Measurements from ENCODE around the gene DNAH11.
"Not testable (repeated sequence)": the region's sequence is repeated elsewhere in the genome, so short reads cannot be mapped to it uniquely, and the experiment has no call there.

DNAH11 gene

DNA sequence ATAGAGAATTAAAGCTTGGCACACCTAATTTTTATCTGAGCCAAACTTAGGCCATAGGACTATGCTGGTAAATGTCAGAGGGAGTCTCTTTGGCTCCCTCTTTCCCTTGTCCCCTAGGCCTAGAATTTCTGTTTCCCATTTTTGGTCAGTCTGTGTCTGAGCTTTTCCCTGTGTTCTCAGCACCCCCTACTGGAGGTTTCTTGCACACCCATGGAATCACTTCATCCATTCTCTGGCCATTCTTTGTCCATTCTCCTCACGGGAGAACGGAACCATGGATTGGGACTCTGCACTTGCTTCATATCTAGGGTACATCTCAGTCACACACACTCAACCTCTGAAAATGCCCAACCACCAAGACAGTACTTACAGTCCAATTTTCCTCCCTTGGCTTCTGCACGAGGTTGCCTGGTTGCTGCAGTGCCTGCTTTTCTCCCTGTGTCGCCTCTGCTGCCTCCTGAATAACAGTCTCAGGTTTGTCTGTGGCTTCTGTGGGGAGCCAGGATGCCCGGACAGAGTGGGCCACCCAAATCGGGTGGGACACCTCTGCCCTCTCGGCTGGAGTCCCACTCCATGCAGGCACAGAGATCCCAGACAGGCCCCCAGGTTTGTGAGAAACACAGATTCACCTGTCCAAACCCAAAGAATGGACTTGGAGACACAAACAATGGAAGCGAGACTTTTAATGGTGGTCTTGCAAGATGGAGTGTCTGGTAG is 35.1 kb upstream of the DNAH11 start:
- TF ChIP-seq, protein P1, sequence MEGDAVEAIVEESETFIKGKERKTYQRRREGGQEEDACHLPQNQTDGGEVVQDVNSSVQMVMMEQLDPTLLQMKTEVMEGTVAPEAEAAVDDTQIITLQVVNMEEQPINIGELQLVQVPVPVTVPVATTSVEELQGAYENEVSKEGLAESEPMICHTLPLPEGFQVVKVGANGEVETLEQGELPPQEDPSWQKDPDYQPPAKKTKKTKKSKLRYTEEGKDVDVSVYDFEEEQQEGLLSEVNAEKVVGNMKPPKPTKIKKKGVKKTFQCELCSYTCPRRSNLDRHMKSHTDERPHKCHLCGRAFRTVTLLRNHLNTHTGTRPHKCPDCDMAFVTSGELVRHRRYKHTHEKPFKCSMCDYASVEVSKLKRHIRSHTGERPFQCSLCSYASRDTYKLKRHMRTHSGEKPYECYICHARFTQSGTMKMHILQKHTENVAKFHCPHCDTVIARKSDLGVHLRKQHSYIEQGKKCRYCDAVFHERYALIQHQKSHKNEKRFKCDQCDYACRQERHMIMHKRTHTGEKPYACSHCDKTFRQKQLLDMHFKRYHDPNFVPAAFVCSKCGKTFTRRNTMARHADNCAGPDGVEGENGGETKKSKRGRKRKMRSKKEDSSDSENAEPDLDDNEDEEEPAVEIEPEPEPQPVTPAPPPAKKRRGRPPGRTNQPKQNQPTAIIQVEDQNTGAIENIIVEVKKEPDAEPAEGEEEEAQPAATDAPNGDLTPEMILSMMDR (IDR thresholded peaks at IDR 0.05; ENCODE audit: low read length, missing control alignments), result peak; percentile 90
- H3K4me3 ChIP-seq (replicated peaks; ENCODE audit: low read depth, low read length), result no peak overlapping the region
- peak; percentile 69 for DNase-seq (ENCODE audit: low read depth)

DNA sequence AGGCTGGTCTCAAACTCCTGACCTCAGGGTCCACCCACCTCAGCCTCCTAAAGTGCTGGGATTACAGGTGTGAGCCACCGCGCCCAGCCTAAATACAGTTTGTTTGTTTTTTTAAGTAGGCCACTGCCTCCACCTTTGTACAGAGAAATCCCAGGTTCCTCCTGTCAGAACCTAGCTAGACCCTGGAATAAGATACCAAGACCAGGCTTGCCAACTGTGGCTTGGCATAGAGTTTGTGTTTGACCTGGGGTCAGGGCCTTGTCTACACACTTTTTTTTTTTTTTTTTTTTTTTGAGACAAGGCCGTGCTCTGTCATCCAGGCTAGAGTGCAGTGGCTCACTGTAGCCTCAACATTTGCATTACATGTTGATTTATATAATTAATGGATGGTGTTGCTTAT is 34.3 kb upstream of the DNAH11 start:
- H3K4me3 ChIP-seq (replicated peaks; ENCODE audit: low read depth, low read length), result no peak overlapping the region
- DNase-seq (ENCODE audit: low read depth), result no peak
- TF ChIP-seq, protein P1 (IDR thresholded peaks at IDR 0.05; ENCODE audit: low read length, missing control alignments), result no peak

DNA sequence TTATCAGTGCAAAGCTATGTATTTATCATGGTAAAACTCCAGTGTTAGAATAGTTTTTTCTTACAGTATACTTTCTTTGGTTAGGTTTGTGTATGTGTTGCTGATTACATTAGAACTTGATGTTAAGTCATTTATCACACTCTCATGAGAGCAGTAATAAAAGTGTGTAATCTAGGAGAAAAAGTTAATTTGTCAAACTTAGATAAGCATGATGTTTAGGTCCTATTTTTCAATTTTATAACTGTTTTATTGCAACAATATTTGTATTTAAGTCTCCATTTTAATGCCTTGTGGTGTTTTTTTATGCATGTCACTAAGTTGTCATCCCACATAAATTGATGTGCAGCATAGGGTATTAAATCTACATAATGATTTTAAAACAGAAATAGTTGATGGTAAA is 28.8 kb upstream of the DNAH11 start:
- DNase-seq (ENCODE audit: low read depth), result no peak
- no peak overlapping the region for H3K4me3 ChIP-seq (replicated peaks; ENCODE audit: low read depth, low read length)
- TF ChIP-seq, protein P1 (IDR thresholded peaks at IDR 0.05; ENCODE audit: low read length, missing control alignments), result no peak

DNA sequence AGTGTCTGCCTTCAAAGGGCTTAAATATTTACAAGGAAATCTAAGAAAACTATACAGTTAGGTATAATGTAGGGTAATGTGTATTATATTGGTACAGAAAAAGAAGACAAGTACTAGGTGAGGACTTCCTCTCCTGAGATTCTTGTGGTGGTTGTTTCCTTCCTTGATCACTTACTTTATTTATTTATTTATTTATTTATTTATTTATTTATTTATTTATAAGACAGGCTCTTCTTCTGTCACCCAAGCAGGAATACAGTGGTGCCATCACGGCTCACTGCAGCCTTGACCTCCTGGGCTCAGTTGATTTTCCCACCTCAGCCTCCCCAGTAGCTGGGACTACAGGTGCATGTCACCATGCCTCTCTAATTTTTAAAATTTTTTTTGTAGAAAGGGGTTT is 18.2 kb upstream of the DNAH11 start:
- TF ChIP-seq, protein P1 (IDR thresholded peaks at IDR 0.05; ENCODE audit: low read length, missing control alignments), result no peak
- DNase-seq (ENCODE audit: low read depth), result no peak
- no peak overlapping the region for H3K4me3 ChIP-seq (replicated peaks; ENCODE audit: low read depth, low read length)

DNA sequence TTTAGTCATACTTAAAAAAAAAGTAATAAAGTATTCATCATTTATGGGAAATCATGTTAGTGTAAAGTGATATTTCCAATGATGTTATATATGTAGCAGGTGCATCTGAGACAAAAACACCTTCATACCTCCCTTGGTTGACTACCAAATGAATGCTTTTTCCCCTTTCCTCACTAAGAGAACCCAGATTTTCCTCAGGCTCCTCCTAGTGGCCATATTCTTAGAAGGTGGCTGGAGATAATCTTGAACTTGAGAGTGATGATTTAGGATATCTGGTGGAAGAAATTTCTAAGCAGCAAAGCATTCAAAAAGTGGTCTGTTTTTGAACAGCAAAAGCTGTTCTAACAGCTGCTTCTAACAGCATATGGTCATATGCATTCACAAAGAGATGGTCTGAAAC is 16.8 kb upstream of the DNAH11 start:
- TF ChIP-seq, protein P1 (IDR thresholded peaks at IDR 0.05; ENCODE audit: low read length, missing control alignments), result peak; percentile 56
- DNase-seq (ENCODE audit: low read depth), result no peak
- no peak overlapping the region for H3K4me3 ChIP-seq (replicated peaks; ENCODE audit: low read depth, low read length)

DNA sequence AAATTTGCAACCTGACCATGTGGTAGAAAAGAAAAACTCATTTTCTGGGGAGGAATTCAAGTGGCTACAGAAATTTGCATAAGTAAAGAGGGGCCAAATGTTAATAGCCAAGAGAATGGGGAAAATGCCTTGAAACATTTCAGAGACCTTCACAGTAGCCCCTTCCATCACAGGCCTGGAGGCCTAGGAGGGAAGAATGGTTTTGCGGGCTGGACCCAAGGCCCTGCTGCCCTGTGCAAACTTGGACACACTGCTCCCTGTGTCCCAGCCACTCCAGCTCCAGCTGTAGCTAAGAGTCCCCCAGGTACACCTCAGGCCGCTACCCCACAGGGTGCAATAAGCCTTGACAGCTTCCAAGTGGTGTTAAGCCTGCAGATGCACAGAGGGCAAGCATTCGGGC is 16.4 kb upstream of the DNAH11 start:
- no peak for DNase-seq (ENCODE audit: low read depth)
- TF ChIP-seq, protein P1 (IDR thresholded peaks at IDR 0.05; ENCODE audit: low read length, missing control alignments), result no peak
- H3K4me3 ChIP-seq (replicated peaks; ENCODE audit: low read depth, low read length), result no peak overlapping the region

DNA sequence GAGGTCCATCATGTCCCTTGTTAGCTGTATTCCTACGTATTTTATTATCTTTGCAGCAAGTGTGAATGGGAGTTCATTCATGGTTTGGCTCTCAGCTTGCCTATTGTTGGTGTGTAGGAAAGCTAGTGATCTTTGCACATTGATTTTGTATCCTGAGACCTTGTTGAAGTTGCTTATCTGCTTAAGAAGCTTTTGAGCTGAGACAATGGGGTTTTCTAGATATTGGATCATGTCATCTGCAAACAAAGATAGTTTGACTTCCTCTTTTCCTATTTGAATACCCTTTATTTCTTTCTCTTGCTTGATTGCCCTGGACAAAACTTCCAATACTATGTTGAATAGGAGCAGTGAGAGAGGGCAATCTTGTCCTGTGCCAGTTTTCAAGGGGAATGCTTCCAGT is 10.4 kb upstream of the DNAH11 start:
- H3K4me3 ChIP-seq (replicated peaks; ENCODE audit: low read depth, low read length); DNase-seq (ENCODE audit: low read depth): not testable (repeated sequence)

DNA sequence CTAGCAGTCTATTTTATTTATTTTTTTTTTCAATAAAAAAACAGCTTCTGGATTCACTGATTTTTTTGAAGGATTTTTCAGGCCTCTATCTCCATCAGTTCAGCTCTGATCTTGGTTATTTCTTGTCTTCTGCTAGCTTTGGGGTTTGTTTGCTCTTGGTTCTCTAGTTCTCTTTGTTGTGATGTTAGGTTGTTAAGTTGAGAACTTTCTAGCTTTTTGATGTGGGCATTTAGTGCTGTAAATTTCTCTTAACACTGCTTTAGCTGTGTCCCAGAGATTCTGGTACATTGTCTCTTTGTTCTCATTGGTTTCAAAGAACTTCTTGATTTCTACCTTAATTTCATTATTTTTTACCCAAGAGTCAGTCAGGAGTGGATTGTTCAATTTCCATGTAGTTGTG is 9.2 kb upstream of the DNAH11 start:
- not testable (repeated sequence) for H3K4me3 ChIP-seq (replicated peaks; ENCODE audit: low read depth, low read length); DNase-seq (ENCODE audit: low read depth)

DNA sequence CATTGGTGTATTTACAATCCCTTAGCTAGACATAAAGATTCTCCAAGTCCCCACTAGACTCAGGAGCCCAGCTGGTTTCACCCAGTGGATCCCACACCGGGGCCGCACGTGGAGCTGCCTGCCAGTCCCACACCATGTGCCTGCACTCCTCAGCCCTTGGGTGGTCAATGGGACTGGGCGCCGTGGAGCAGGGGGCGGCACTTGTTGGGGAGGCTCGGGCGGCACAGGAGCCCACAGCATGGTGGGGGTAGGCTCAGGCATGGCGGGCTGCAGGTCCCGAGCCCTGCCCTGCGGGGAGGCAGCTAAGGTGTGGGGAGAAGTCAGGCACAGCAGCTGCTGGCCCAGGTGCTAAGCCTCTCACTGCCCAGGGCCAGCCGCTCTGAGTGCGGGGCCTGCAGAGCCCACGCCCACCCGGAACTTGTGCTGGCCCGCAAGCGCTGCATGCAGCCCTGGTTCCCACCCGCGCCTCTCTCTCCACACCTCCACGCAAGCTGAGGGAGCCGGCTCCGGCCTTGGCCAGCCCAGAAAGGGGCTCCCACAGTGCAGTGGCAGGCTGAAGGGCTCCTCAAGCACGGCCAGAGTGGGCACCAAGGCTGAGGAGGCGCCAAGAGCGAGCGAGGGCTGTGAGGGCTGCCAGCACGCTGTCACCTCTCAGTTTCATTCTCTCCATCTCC is 6.3 kb upstream of the DNAH11 start:
- DNase-seq (ENCODE audit: low read depth); H3K4me3 ChIP-seq (replicated peaks; ENCODE audit: low read depth, low read length): not testable (repeated sequence)
